T-helper 9 cell (primary cell): Measurements from ENCODE around the gene RGCC.

Source experiments
- DNase-seq: peaks from one replicate; pipeline ENCODE4 v3.0.0-alpha.2; 2020

The RGCC gene

DNA sequence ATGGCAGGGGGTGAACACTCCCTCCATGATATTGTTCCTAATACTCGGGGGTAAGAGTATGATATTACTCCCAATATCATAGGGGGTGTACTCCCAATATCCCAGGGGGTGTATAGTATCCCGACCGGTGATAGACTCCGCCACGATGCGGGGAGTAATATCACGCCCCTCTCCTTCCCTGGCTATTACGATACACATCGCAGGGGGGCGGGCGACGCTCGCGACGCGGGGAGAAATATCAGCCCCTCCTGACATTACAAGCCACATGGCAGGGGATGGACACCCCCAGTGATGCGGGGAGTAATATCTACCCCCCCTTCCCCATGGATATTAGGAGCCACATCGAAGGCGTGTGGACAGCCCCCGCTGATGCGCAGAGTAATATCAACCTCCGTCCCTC lies 3.2 kb upstream of the RGCC start:
- no peak for DNase-seq

DNA sequence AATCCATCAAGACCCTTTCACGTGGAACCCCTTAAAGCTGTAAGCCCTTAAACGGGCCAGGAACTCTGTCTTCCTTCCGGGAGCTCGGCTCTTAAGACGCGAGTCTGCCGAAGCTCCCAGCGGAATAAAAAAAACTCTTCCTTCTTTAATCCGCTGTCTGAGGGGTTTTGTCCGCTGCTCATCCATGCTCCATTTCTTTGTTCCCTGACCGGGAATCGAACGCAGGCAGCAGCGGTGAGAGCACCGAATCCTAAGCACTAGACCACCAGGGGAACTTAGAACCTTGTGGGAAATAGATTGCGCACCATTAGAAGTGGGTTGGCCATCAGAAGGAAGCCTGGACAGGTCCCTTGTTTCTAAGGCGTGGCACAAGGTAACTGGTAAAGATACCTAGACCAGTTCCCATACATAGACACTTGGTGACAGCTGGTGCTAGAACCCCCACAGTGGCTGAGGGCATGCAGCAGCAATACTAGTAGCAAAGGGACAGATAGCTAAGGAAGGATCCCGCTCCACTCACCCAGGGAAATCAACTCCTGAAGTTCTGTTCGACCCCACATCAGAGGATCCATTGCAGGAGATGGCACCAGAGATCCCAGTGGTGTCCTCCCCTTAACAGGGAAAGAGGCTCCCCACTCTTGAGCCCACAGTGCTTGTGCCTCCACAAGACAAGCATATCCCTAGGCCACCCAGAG lies 1.5 kb upstream of the RGCC start:
- DNase-seq = no peak

DNA sequence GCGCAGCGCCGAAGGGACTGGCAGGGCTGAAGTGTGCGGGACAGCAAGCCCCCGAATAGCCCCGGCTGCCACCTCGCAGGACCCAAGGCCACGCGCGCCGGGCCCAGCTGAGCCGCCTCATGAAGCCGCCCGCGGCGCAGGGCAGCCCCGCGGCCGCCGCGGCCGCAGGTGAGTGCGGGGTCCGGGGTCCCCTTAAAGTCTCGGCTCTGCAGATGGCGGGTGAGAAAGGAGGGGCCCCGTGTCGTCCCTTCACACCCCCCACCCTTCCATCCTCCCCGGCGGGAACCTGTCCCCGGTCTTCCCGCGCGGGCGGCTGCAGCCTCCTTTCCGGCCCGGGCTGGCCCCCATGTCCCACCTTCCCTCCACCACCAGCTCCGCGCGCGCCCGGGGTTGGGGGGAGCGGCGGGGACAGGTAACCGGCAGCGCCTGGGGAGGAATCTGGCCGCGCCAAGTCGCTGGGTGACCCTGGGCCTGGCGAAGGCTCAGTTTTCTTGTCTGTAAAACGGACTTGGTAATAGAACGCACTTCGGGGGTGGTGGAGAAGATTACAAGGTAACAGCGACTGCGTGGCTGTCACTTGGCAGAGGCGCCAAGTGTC lies 338 bp downstream of the RGCC start:
- DNase-seq = peak; percentile 32

DNA sequence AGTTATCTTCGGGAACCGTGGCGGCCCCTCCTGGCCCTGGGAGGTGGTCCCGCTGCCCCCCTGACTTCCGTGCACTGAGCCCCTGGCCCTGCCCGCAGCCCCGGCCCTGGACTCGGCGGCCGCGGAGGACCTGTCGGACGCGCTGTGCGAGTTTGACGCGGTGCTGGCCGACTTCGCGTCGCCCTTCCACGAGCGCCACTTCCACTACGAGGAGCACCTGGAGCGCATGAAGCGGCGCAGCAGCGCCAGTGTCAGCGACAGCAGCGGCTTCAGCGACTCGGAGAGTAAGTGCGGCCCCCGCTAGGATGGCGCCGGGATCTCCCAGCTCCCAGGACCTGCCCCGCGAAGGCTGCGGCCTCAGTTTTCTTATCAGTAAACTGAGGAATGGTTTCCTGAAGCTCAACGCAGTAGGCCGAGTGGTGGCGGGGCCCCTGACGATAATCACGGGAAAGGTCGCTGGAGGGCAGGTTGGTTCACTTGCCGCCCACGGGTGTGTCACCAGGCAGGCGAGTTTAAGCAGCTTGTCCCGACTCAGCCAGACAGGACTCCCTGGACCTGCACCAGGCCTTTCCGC lies 924 bp downstream of the RGCC start:
- DNase-seq = peak; percentile 32

DNA sequence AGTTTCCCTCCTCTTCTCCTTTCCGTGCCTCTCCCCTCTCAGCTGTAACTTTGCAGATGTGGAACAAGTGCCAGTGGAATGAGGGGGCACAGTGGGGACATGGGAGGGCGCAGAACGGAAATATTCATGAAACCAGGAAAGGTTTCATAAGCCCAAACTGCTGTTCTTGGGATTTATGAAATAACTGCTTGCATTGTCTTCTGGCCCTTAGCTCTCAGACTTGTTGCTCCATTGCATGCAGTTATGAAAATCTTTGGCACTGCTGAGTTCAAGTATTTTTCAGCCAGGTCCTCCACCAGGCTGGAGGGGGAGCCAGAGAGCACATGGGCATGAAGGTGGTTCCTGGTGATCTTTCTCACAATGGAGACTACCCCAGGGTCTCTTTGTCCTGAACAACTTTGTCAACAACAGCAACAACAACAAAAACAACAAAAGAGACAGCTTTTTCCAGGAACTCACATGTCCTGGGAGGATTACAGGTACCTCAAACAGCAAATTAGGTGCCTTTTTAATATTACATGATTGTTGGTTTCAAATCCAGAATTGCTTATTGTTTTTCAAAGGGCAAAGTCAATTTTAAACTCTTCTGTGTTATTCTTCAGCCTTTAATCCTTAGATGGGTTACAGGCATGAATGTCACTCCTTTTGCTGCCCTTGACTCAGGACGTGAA lies 1.5 kb downstream of the RGCC start:
- peak; percentile 48 for DNase-seq

DNA sequence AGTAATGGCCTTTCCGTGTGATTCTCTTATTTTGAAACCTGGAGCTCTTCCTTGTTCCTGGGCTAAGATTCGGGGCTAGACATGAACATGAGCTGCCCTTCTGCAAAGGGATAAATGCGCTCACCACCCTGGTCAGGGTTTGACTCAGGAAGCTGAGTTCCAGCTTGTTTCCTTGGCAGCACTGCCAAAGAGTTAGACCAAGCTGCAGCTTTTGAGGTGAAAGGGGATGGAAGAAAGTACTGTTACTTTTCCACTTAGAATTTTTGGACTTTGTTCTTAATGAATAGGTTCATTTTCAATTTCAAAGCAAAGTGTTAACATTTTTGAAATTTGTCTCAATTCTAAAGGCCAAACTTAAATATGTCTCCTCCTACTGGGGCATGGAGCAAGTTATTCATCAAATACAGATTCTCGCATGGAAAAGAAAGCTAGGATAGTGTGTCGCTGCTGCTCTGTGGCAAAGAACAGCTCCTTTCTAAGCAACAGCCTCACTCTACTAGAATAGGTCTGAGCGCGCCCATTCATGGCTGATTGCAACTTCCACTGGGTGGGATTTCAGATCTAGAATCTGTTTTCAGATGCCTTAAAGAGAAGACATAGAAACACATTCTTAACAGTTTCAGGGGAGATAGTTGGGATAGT lies 2.2 kb downstream of the RGCC start:
- no peak for DNase-seq

DNA sequence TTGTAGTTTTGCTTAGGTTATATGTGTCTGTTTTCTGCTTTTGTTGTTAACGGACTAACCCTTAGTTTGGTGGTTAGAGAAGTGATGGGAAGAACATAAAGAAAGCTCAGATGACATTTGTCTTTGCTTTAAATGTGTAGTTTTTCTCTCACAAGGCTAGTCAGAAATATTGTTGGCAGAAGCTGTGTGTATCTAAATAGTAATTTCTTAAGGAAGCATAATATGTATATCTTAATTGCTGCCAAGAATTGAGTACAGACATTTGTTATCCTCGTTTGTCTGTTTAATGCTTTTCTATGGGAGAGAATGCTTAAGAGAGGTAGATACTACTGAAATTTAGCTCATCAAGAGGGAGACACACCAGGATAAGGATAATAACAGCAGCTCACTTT lies 2.7 kb downstream of the RGCC start:
- DNase-seq = no peak

DNA sequence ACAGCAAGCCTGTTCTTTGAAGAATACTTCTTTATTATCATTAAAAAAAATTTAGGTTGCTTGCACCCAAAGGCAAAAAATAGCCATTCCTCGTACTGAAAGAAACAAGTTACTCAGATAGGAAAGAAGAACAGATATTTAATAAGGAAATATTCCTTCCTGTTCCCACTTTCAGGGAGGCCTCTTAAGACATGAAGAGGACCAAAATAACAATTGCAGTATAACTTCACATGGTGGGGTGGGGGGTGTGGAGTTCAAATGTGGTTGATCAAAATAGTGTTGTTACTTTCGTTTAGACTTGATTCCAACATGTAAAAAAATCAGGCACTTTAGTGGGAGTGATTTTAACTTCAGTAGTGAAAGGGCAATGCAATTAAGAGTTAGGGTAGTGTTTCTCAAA lies 3.6 kb downstream of the RGCC start:
- no peak for DNase-seq

DNA sequence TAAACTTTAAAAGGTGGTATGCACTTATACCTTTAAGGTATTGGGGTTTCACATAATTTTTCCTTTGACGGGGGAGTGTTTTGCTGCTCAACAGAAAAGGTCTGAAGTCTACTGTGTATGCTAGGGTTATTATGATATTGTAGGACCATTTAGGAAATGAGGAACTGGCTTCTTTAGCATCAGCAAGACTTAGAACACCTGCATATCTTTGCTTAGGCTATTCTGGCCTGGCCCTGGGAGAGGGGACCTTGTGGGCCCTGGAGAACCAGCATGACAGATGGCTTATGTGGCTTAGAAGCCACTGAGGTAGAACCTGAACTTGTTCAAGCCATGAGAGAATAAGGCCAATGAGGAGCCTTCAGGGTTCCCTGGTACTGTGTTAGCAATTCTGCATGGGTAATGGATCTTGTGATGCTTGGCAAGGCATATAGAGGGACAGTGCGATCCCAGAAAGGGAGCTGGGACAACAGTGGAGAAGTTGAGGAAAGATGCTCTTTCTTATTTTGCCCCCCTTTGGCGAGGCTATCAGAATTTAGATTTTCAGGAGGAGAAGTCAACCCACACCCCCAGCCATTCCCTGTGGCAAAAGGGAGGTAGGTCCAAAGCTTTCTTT lies 4.3 kb downstream of the RGCC start:
- DNase-seq = no peak

DNA sequence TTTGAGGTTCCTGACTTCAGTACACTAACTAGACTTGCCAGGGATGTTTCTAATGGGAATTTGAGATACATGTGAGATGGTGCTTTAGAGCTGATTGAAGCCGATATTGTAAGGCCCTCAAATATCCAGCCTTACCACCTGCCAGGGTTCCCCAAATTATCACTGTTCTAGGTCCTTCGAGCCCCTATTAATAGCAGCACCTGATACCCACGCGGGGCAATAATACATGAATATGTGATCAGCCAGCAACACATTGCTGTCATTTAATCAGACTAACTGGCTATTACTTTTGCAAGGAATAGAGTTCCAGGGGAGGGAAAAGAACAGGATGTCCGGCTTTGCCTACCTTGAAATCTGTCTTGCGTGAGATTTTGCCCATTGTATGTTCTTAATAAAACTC lies 5.1 kb downstream of the RGCC start:
- no peak for DNase-seq

DNA sequence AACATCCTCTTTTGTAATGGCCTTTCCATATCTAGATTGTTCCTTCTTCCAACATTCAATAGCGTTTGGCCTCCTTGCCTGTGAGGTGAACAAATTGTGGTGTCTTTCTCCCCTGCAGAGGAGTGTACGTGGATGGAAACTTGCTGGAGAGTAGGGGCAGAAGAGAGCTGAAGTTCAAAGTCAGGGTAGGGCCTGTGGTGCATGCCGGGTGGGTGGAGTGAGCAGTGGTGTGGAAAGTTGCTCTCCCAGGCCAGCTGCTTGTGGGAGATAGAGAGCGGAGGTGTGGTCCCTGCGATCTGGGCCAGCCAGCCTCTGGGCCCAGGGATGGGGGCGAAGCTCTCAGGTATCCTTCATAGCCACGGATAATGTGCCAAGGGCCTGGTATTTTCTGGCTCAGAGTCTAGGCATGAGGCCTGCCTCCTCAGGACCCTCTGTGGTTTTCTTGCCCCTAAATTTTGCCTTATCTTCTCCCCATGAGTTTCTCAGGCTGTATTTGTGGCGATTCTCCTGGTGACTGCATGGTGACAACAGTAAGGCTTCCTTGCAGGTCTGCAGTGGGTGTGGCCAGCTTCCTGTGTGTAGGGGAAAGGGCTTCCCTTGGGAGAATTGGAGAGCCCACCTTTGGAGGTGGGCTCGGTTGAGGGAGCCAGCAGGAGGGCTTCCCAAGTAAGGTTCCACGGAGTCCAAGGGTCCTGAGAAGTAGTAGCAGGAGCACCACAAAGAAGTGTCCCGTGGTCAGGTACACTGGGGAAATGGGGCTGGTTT lies 6.7 kb downstream of the RGCC start:
- DNase-seq = no peak

DNA sequence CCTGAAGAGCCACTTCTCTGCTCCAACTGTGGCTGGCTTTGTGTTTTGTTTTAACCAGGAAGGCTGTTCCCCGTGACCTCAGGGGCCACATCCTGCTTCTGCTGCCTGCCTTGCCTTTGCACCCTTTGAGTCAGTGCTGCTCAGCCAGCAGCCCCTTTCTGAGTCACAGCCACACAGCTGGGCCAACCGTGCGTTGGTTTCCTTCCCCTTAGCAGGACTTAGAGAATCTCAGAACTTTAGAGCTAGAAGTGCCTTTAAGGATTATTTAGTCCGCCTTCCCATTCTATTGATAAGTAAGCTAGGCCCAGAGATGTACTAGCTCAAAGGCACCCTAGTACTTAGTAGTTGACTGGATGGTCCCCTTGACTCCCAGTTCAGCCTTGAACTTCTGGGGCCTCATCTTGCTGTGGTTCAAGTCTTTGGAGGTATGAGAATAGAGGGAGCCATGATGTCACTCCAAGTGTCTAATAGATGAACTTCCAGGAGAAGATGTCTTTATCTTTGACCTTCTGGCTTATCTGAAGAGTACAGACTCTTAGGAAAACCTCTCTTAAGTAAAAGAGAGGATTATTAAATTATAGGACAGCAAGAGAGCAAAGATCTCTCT lies 8.0 kb downstream of the RGCC start:
- peak; percentile 76 for DNase-seq

DNA sequence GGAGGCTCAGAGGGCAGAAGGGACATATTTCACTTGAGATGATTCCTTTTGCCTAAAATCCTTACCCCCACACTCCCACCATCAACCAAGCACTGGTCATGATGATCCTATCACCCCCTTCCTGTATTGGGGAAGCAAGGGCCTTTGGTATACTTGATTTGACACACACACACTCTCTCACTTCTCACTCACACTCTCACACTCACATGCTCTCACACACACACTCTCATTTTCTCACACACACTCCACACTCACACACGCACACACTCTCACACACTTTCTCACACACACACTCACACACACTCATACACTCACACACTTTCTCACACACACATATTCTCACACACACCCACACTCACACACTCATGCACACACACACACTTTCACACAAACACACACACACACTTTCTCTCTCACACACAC lies 8.6 kb downstream of the RGCC start:
- DNase-seq = no peak

DNA sequence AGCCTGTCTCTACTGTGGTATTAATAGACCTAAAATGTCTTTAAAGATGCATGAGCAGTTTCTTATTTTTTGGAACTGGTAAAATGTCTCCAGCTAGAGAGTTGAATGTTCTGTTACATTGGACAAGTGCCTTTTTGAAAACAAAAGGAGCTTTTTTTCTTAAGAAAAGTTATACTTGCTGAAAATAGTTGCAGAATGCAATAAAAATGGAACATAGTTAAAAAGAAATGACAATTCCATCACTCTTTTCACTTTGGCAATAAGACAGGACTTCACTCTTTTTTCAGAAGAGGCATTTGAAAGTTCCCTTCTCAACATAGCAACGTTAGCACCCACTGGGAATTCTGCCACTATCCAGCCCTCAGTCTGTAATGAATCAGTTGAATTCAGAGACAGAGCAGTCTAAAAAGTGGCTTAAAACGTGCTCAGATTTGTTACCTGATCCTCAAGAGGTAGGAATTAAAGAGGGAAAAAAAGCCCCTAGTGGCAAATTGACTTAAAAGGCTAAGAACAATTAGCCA lies 10.1 kb downstream of the RGCC start:
- DNase-seq = no peak

DNA sequence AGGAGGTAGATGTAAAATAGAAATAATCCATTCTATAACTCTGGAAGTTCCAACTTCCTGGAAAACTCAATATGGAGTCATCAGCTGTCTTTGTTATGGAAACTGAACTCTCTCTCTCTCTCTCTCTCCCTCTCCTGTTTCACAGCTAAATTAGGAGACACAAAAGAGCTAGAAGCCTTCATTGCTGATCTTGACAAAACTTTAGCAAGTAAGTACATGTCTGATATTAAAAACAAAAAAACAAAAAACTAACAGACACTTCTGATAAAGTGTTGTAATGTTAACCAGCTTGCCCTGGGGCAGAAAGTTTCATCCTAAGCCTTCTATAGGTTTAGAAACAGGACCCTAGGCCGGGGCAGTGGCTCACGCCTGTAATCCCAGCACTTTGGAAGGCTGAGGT lies 11.3 kb downstream of the RGCC start:
- DNase-seq = no peak

DNA sequence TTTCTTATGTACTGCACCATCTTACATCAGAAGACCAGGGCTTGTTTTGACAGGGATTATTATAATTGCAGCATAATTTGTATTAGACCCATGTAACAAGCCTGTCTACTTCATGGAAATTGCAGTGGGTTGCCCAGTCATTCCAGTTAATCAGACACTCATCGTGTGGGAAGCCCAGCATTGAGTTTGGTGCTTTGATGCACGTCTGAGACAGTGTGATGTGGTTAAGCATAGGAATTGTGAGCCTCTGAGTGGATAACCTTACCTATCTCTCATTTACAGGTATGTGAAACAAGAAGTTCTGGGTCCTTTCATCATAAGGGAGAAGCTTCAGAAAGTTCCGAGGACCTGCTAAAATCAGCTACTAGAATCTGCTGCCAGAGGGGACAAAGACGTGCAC lies 12.8 kb downstream of the RGCC start:
- DNase-seq = no peak

DNA sequence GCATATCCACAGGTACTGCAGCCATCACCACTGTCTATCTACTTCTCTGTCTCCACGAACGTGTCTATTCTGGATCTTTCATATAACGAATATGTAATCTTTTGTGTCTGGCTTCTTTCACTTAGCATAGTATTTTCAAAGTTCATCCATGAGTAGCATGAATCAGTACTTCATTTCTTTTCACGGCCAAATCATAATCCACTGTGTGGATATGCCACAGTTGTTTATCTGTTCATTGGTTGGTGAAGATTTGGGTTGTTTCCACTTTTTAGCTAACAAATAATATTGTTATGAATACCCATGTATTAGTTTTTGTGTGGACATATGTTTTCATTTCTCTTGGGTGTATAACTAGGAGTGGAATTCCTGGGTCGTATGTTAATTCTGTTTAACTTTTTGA lies 14.4 kb downstream of the RGCC start:
- no peak for DNase-seq

DNA sequence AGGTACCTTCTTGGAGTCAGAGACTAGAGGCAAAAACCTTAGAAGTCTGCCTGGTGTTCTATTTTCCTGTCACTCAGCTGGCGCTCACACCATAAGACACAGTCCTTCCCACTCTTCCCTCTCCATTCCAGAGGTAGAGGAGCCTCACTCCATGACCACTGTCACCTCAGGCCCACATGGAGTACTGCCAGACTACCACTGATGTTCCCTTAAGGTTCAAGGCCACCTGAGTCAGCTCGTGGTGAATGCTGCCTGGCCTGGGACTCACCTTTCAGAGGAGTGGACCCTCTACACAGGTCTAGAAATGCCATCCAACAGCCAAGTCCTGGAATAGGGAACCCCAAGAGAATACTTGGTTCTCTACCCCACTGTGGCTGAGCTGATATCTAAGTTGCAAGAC lies 29.9 kb downstream of the RGCC start:
- no peak for DNase-seq

DNA sequence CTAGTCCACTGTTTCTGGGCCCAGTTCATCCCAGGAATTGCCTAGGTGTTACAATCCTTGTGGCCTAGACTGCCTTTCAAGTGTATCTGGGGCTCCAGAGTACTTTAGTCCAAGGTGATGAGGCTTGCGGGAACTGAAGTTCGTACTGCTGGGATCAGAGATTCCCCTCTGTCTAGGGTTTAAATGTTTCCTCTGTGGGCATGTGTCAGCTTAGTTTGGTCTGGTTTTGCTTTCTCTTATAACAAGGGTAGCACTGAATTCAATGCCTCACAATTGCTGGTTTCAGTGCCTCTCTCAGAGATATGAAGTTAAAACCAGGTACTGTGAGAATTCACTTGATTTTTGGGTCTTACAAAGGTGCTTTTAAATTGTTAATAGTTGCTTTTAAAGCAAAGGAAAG lies 30.8 kb downstream of the RGCC start:
- DNase-seq = no peak

DNA sequence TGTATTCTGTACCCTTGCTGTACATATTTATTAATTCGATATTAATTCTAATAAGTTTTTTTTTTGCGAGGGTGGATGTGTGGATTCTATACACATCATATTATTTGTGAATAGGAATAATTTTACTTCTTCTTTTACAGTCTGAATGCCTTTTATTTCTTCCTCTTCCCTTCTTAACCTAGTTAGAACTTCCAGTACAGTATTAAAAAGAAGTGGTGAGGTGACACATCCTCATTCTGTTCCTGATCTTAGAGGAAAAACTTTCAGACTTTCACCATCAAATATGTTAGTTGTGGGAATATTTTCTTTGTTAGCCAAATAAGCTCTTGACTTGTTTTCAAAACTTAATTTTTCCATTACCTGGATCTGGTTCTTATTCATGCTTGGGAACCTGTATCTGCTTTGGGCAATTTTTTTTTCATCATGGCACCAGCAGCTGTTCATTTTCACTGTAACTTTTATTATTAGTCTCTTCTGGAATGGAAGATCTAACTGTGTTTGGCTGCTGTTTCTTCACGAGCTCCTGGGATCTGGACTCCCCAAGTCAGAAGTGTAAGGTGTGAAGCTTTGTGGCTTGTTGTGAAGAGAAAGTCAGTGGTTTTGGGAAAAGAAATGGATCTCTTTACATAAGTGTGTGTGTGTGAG lies 33.1 kb downstream of the RGCC start:
- no peak for DNase-seq

DNA sequence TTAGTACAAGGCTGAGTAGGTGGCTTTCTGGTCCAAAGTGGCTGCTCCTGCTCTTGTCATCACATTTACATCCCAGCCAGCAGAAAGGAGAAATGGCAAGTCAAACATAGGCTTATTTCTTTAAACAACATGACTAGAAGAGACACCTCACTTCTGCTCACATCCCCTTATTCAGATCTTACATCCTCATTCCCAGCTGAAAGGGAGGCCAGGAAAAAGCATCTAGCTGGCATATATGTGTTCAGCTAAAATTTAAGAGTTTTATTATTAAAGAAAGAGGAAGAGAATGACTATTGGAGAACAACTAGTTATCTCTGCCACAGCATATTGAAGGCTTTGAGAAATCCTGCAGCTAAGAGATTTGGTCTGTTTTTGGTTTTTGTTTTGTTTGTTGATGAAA lies 34.1 kb downstream of the RGCC start:
- no peak for DNase-seq
